Pulmonary artery endothelial cell (primary cell): ENCODE results near the gene PRUNE2. TPM values are rescaled to one million over a fixed set of nuclear protein-coding genes. Genes with fewer than 3 reads are reported as not detected.

Experiments used
- DNase-seq: peaks from one replicate; pipeline ENCODE4 v3.0.0-alpha.2; 2011; ENCODE audit warnings: low read depth, low spot score
- total RNA-seq: library from RNA; depleted of rRNA; stranded (reverse); fragments of >200 nt; gene quantifications from 2 replicates; pipeline ENCODE4 v1.2.3, GENCODE V29; 2014

Gene PRUNE2
- total RNA-seq, 1 donor from 2014 or later, result 8.4 TPM

GRCh38 chr9:76628155-76628554 is 277.8 kb downstream of the PRUNE2 start:
- no peak for DNase-seq

GRCh38 chr9:76626980-76627379 is 278.9 kb downstream of the PRUNE2 start:
- DNase-seq, result no peak

- no peak for DNase-seq
These were observed 279.8 kb downstream of the PRUNE2 start for GRCh38 chr9:76626141-76626540.

GRCh38 chr9:76624391-76625048 is 281.4 kb downstream of the PRUNE2 start:
- DNase-seq, result no peak

GRCh38 chr9:76620996-76621395 is 284.9 kb downstream of the PRUNE2 start:
- no peak for DNase-seq

- DNase-seq, result no peak
These were observed 285.3 kb downstream of the PRUNE2 start for GRCh38 chr9:76620581-76620980.

- DNase-seq, result no peak
These were observed 286.3 kb downstream of the PRUNE2 start for GRCh38 chr9:76619640-76620039.

- no peak for DNase-seq
These were observed 286.7 kb downstream of the PRUNE2 start for GRCh38 chr9:76619197-76619596.

- DNase-seq, result no peak
These were observed 287.2 kb downstream of the PRUNE2 start for GRCh38 chr9:76618762-76619161.

GRCh38 chr9:76617497-76618175 is 288.3 kb downstream of the PRUNE2 start:
- DNase-seq, result no peak

- DNase-seq, result no peak
These were observed 289.1 kb downstream of the PRUNE2 start for GRCh38 chr9:76616780-76617179.

- DNase-seq, result no peak
These were observed 290.7 kb downstream of the PRUNE2 start for GRCh38 chr9:76615177-76615603.

GRCh38 chr9:76613974-76614373 is 291.9 kb downstream of the PRUNE2 start:
- no peak for DNase-seq

- no peak for DNase-seq
These were observed 292.6 kb downstream of the PRUNE2 start for GRCh38 chr9:76613150-76613781.

- no peak for DNase-seq
These were observed 295.9 kb downstream of the PRUNE2 start for GRCh38 chr9:76610011-76610352.

GRCh38 chr9:76609285-76610010 is 296.5 kb downstream of the PRUNE2 start:
- no peak for DNase-seq

GRCh38 chr9:76608575-76609273 is 297.2 kb downstream of the PRUNE2 start:
- no peak for DNase-seq

GRCh38 chr9:76607730-76608436 is 298.0 kb downstream of the PRUNE2 start:
- no peak for DNase-seq

- no peak for DNase-seq
These were observed 300.5 kb downstream of the PRUNE2 start for GRCh38 chr9:76605321-76605900.

- DNase-seq, result no peak
These were observed 301.9 kb downstream of the PRUNE2 start for GRCh38 chr9:76603931-76604570.
